ENCODE results near the gene SPG7.

GRCh38 chr16:89498839-89499238 lies 9.4 kb upstream of the SPG7 start:
- TF ChIP-seq CTCF (IDR thresholded peaks at IDR 0.05) = no peak
- no peak for TF ChIP-seq POLR2A (IDR thresholded peaks at IDR 0.05)

Measured in right lobe of liver (tissue), 4 donors.